Gastroesophageal sphincter (tissue), 3 donors: ENCODE measurements around the gene NKX3-2.

Experiments
- EP300 ChIP-seq: sonication (generic); formaldehyde crosslinking; IDR thresholded peaks from one replicate; pipeline ENCODE4 v1.6.1; 2017; ENCODE audit warnings: antibody characterized with exemption, mild to moderate bottlenecking
- POLR2AphosphoS5 ChIP-seq: sonication (generic); formaldehyde crosslinking; IDR thresholded peaks from one replicate; pipeline ENCODE4 v1.6.1; 2017; ENCODE audit warnings: antibody characterized with exemption
- TF ChIP-seq, protein P1 (sequence below), 4 experiments: fragments of 200-600 bp in 2 of 4; fragments of 450-650 bp in 2 of 4; sonication (generic) in 1 of 4; IDR thresholded peaks; one replicate each; pipeline ENCODE4 v1.5.1; 2017 to 2019; ENCODE audit warnings: antibody characterized with exemption in 4 of 4, mild to moderate bottlenecking in 2 of 4, moderate library complexity in 2 of 4

DNA sequence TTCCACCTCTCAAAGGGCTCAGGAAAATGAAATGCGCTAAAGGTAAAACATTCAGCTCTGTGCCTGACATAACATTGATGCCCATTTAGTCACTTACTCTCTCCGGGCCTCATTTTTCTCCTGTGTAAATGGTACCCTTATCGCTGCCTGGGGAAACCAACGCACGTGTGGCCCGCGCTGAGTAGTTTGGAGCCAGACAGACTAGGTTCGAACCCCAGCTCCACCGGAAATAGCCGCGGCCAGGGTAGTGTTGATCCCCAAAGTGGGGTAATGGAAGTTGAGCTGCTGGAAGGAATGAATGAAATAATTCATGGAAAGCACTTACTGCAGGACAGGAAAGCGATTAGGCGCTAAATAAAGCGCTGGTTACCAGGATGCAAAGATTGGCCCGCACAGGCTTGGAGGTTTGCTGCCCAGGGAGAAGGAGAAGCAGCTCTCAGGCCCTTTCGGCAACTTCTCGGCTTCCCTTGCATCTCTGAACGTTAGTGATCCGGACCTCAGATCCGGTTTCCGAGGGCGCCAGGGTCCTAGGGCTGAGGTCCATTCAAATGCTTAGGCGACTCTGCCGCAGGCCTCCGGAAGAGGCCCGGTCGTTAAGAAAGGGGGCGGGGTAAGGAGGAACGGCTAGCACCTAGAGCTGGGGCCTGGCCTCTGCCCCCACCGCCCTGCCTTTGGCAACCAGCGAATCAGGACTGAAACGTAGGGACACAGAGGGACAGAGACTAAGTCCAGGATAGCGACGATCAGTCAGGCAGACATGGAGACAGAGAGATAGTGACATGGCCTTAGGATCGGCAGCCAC is 13.3 kb downstream of the NKX3-2 start:
- TF ChIP-seq, protein P1, sequence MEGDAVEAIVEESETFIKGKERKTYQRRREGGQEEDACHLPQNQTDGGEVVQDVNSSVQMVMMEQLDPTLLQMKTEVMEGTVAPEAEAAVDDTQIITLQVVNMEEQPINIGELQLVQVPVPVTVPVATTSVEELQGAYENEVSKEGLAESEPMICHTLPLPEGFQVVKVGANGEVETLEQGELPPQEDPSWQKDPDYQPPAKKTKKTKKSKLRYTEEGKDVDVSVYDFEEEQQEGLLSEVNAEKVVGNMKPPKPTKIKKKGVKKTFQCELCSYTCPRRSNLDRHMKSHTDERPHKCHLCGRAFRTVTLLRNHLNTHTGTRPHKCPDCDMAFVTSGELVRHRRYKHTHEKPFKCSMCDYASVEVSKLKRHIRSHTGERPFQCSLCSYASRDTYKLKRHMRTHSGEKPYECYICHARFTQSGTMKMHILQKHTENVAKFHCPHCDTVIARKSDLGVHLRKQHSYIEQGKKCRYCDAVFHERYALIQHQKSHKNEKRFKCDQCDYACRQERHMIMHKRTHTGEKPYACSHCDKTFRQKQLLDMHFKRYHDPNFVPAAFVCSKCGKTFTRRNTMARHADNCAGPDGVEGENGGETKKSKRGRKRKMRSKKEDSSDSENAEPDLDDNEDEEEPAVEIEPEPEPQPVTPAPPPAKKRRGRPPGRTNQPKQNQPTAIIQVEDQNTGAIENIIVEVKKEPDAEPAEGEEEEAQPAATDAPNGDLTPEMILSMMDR (IDR thresholded peaks at IDR 0.05) = no peak
- TF ChIP-seq EP300 (no peak), POLR2AphosphoS5 (no peak)
